H1 (cell line): ENCODE data around the gene TRPM1. TPM values are rescaled to one million over a fixed set of nuclear protein-coding genes. Genes with fewer than 3 reads are reported as not detected.

ENCODE experiments used
- CTCF ChIA-PET: fragments of 300-600 bp; sonication (Branson Sonifier 250); formaldehyde crosslinking; loops from one replicate; lab custom pipeline; 2021; ENCODE audit not compliant: partially characterized antibody; lab: Charles Lee
- POLR2A ChIA-PET: fragments of 300-600 bp; sonication (Branson Sonifier 250); formaldehyde crosslinking; loops from one replicate; lab custom pipeline; 2021; ENCODE audit warnings: inconsistent platforms; ENCODE audit not compliant: partially characterized antibody; lab: Charles Lee
- DNase-seq, 2 experiments: peaks; one replicate each; pipeline versions ENCODE4 v3.0.0 to v3.0.0-alpha.2; 2010 to 2022; ENCODE audit warnings: low spot score in 2 of 2, low read depth in 1 of 2, mixed read lengths in 1 of 2
- FAIRE-seq: peaks from 2 replicates; lab custom pipeline; 2011; peaks lifted over from hg19 to GRCh38; lab: Jason Lieb, UNC
- H2AFZ ChIP-seq: 2 replicates; pipeline ENCODE4 v1.8.1; 2012; ENCODE audit warnings: low read length, inconsistent platforms
- H2AK5ac ChIP-seq: 2 replicates; pipeline ENCODE4 v1.6.1; 2013; ENCODE audit warnings: low read depth, low read length
- H2BK120ac ChIP-seq: replicated peaks from 2 replicates; pipeline ENCODE3; 2013; ENCODE audit warnings: low read depth, low read length, inconsistent platforms
- H2BK12ac ChIP-seq: 2 replicates; pipeline ENCODE4 v1.6.1; 2013; ENCODE audit warnings: low read depth, low read length
- H2BK15ac ChIP-seq: 2 replicates; pipeline ENCODE4 v1.6.1; 2013; ENCODE audit warnings: low read length
- H2BK20ac ChIP-seq: 2 replicates; pipeline ENCODE4 v1.6.1; 2013; ENCODE audit warnings: low read length
- H2BK5ac ChIP-seq: 2 replicates; pipeline ENCODE4 v1.6.1; 2013; ENCODE audit warnings: low read depth, low read length
- H3K14ac ChIP-seq: 2 replicates; pipeline ENCODE4 v1.6.1; 2013; ENCODE audit warnings: inconsistent platforms; ENCODE audit not compliant: insufficient read length
- H3K18ac ChIP-seq: 2 replicates; pipeline ENCODE4 v1.6.1; 2013; ENCODE audit warnings: low read length; ENCODE audit errors: extremely low read depth
- H3K23ac ChIP-seq: 2 replicates; pipeline ENCODE4 v1.6.1; 2013; ENCODE audit warnings: inconsistent platforms; ENCODE audit not compliant: insufficient read length
- H3K23me2 ChIP-seq: 2 replicates; pipeline ENCODE4 v1.6.1; 2013; ENCODE audit warnings: low read depth, low read length
- H3K27ac ChIP-seq: 2 replicates; pipeline ENCODE4 v1.6.1; 2011; ENCODE audit warnings: low read depth, low read length, inconsistent platforms
- H3K27me3 ChIP-seq, 4 experiments: replicated peaks in 1 of 4; 1 replicate in 1 of 4; 2 replicates in 3 of 4; pipeline versions ENCODE4 v1.6.1 to v1.8.1; 2011 to 2013; ENCODE audit warnings: low read length in 3 of 4, mild to moderate bottlenecking in 3 of 4, inconsistent platforms in 2 of 4, mixed read lengths in 2 of 4, moderate library complexity in 1 of 4; ENCODE audit not compliant: control insufficient read depth in 3 of 4, insufficient read depth in 3 of 4; ENCODE audit errors: extremely low read depth in 1 of 4
- H3K36me3 ChIP-seq, 4 experiments: 2 replicates each; pipeline versions ENCODE4 v1.6.1 to v1.8.1; 2011 to 2013; ENCODE audit warnings: mild to moderate bottlenecking in 4 of 4, low read length in 3 of 4, moderate library complexity in 2 of 4, control low read depth in 1 of 4, inconsistent platforms in 1 of 4; ENCODE audit not compliant: insufficient read depth in 4 of 4, control insufficient read depth in 2 of 4
- H3K4ac ChIP-seq: replicated peaks from 2 replicates; pipeline ENCODE3; 2013; ENCODE audit warnings: low read length, low read depth, mixed read lengths, inconsistent platforms; ENCODE audit not compliant: insufficient read length
- H3K4me1 ChIP-seq, 4 experiments: replicated peaks in 1 of 4; 1 replicate in 1 of 4; 2 replicates in 3 of 4; pipeline versions ENCODE4 v1.6.1 to v1.8.1; 2011 to 2013; ENCODE audit warnings: low read length in 3 of 4, inconsistent platforms in 2 of 4, mixed read lengths in 1 of 4; ENCODE audit not compliant: insufficient read depth in 4 of 4, control insufficient read depth in 3 of 4
- H3K4me2 ChIP-seq, 2 experiments: 2 replicates each; pipeline versions ENCODE4 v1.6.1 to v1.8.1; 2011 to 2013; ENCODE audit warnings: low read depth in 2 of 2, low read length in 2 of 2, control low read depth in 1 of 2, inconsistent platforms in 1 of 2, mild to moderate bottlenecking in 1 of 2; ENCODE audit not compliant: insufficient read depth in 1 of 2
- H3K4me3 ChIP-seq, 4 experiments: fragments of 200-600, 300-600 bp in 1 of 4; sonication (generic), shearing (Covaris generic), sonication (Bioruptor Twin) in 1 of 4; 2 replicates each; pipeline versions ENCODE4 v1.5.1 to v1.8.1; 2011 to 2016; ENCODE audit warnings: low read length in 4 of 4, low read depth in 3 of 4, control low read depth in 2 of 4, inconsistent platforms in 2 of 4, mild to moderate bottlenecking in 2 of 4, mixed read lengths in 1 of 4, moderate library complexity in 1 of 4; ENCODE audit not compliant: insufficient read depth in 2 of 4; ENCODE audit errors: extremely low read depth in 1 of 4
- H3K56ac ChIP-seq: replicated peaks from 2 replicates; pipeline ENCODE3; 2013; ENCODE audit warnings: low read depth, mild to moderate bottlenecking, mixed read lengths, low read length, inconsistent platforms; ENCODE audit not compliant: insufficient read length
- H3K79me1 ChIP-seq: 2 replicates; pipeline ENCODE4 v1.6.1; 2013; ENCODE audit warnings: low read depth, low read length, control low read depth
- H3K79me2 ChIP-seq, 2 experiments: 2 replicates each; pipeline versions ENCODE4 v1.6.1 to v1.8.1; 2012 to 2013; ENCODE audit warnings: low read length in 2 of 2, mild to moderate bottlenecking in 2 of 2, inconsistent platforms in 1 of 2; ENCODE audit not compliant: insufficient read depth in 2 of 2, control insufficient read depth in 1 of 2
- H3K9ac ChIP-seq, 4 experiments: replicated peaks in 1 of 4; 1 replicate in 1 of 4; 2 replicates in 3 of 4; pipeline versions ENCODE4 v1.6.1 to v1.8.1; 2011 to 2013; ENCODE audit warnings: low read depth in 3 of 4, low read length in 3 of 4, control low read depth in 2 of 4, mild to moderate bottlenecking in 2 of 4, moderate library complexity in 2 of 4, inconsistent platforms in 1 of 4; ENCODE audit errors: extremely low read depth in 1 of 4
- H3K9me3 ChIP-seq, 2 experiments: 2 replicates each; pipeline versions ENCODE4 v1.6.1 to v1.8.1; 2012 to 2013; ENCODE audit warnings: mild to moderate bottlenecking in 2 of 2, moderate library complexity in 2 of 2, control low read depth in 1 of 2, inconsistent platforms in 1 of 2, low read depth in 1 of 2, low read length in 1 of 2, mixed read lengths in 1 of 2; ENCODE audit not compliant: insufficient read depth in 2 of 2
- H4K20me1 ChIP-seq, 2 experiments: replicated peaks in 1 of 2; 2 replicates each; pipeline versions ENCODE3 to v1.8.1; 2011 to 2013; ENCODE audit warnings: inconsistent platforms in 2 of 2, low read length in 2 of 2, mild to moderate bottlenecking in 1 of 2; ENCODE audit not compliant: insufficient read depth in 2 of 2, control insufficient read depth in 1 of 2
- H4K5ac ChIP-seq: 2 replicates; pipeline ENCODE4 v1.6.1; 2013; ENCODE audit warnings: low read length, low read depth, mixed read lengths, inconsistent platforms; ENCODE audit not compliant: insufficient read length
- H4K8ac ChIP-seq: 2 replicates; pipeline ENCODE4 v1.8.0; 2013; ENCODE audit warnings: mild to moderate bottlenecking, moderate library complexity, low read length, inconsistent platforms; ENCODE audit not compliant: insufficient read depth; ENCODE audit errors: extremely low read depth
- H4K91ac ChIP-seq: replicated peaks from 2 replicates; pipeline ENCODE3; 2013; ENCODE audit warnings: low read length, mixed read lengths, inconsistent platforms; ENCODE audit not compliant: insufficient read length
- WGBS, 2 experiments: shearing (Covaris generic) in 1 of 2; methylation state at CpG; one replicate each; pipeline versions ENCODE4 v1.1.6 to v1.1.7; 2013 to 2015; ENCODE audit warnings: low lambda C conversion rate in 2 of 2, mixed read lengths in 2 of 2, inconsistent platforms in 1 of 2, low coverage in 1 of 2, missing lambda C conversion rate in 1 of 2; ENCODE audit not compliant: insufficient replicate concordance in 2 of 2, insufficient coverage in 1 of 2, insufficient read length in 1 of 2; ENCODE audit errors: extremely low coverage in 1 of 2, missing lambda C conversion rate in 1 of 2; 5-methylcytosine and 5-hydroxymethylcytosine counted together
- polyA plus RNA-seq, 7 experiments: library from polyadenylated mRNA; depleted of rRNA in 3 of 7; stranded (reverse) in 5 of 7; unstranded in 2 of 7; fragments of >200 nt in 5 of 7; fragments of 200-250 nt in 2 of 7; gene quantifications; 1 replicate in 5 of 7; 2 replicates in 1 of 7; 4 replicates in 1 of 7; pipeline versions ENCODE4 v1.2.1 to v1.2.3, GENCODE V29; 2011 to 2013; ENCODE audit warnings: missing spikeins in 2 of 7, mixed read lengths in 2 of 7
- total RNA-seq: library from RNA; stranded (reverse); fragmentation: NEBNext Ultra II Directional; extraction: Animal tissue kit (Norgen Biotek cat#: 25700); gene quantifications from 2 replicates; pipeline ENCODE4 v1.2.1, GENCODE V29; 2021

TRPM1 gene
- total and polyA plus RNA-seq, 2 of the 8 experiments (the other 6 are each of a cell fraction or from before 2014, with no cell fraction given): 0.05 TPM; not detected in 1

DNA sequence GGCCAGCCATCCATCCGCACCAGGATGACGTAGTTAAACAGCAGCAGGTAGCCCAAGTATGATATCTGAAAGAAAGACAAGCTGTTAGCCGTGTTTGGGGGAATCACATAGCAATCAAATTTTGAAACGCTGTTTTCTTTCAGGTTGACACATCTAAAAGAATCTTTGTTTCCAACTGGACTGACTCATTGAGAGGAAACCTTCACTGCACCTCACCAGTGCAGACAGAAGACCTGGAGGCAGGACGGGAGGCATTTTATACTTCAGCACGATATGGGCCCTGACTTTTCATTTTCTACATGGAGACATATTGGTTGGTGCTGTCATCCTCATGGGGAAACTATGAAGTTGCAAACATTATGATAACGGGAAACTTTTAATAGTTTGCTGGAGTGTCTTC, 65.9 kb downstream of the TRPM1 start:
- Histone ChIP-seq H4K8ac (no peak overlapping the region), H2BK12ac (no peak overlapping the region), H3K9ac (no peak overlapping the region), H3K23me2 (no peaks in the 10 kb centered on the region), H4K20me1 (no peaks in the 10 kb centered on the region), H2BK20ac (no peak overlapping the region), H2BK5ac (no peak overlapping the region), H3K23ac (no peak overlapping the region), H3K27me3 (no peaks in the 10 kb centered on the region), H3K4me3 (no peak overlapping the region), H3K27ac (no peak overlapping the region), H3K36me3 (no peaks in the 10 kb centered on the region), H2BK120ac (no peak overlapping the region), H2AFZ (no peak overlapping the region), H3K56ac (no peak overlapping the region), H3K4me1 (peaks cover 0 to 4% (median 2%) of the 10 kb centered on the region in 4 experiments; a peak in 1 of 7 replicates), H3K4ac (no peak overlapping the region), H3K18ac (no peak overlapping the region), H3K79me1 (no peaks in the 10 kb centered on the region), H4K5ac (no peak overlapping the region), H3K4me2 (no peak overlapping the region), H2BK15ac (no peak overlapping the region), H3K79me2 (no peaks in the 10 kb centered on the region), H3K9me3 (no peaks in the 10 kb centered on the region), H4K91ac (no peak overlapping the region), H2AK5ac (no peak overlapping the region), H3K14ac (no peak overlapping the region)
- ChIA-PET CTCF (no interaction called here), POLR2A (no interaction called here)
- DNase-seq (no peak), FAIRE-seq (no peak)
- WGBS, 2 experiments: 94% methylated on average over 7 of the region's 7 CpGs; no CpG with 5 or more reads in 1 of the 2 experiments
